Inferior parietal cortex (tissue), 1 donor: ENCODE data around the gene PHF13.

Experiments used
- DNase-seq: peaks from one replicate; pipeline ENCODE4 v3.0.0-alpha.2; 2016; ENCODE audit errors: extremely low spot score

Gene PHF13

GRCh38 chr1:6601923-6602668, 11.4 kb upstream of the PHF13 start:
- no peak for DNase-seq

- peak; percentile 79 for DNase-seq
These were observed 10.8 kb upstream of the PHF13 start, which contains the start of gene KLHL21 for GRCh38 chr1:6602669-6603237. Gene KLHL21 (minus strand): TSS chr1:6602869. CDS start chr1:6602817, 52 bp downstream.

DNA sequence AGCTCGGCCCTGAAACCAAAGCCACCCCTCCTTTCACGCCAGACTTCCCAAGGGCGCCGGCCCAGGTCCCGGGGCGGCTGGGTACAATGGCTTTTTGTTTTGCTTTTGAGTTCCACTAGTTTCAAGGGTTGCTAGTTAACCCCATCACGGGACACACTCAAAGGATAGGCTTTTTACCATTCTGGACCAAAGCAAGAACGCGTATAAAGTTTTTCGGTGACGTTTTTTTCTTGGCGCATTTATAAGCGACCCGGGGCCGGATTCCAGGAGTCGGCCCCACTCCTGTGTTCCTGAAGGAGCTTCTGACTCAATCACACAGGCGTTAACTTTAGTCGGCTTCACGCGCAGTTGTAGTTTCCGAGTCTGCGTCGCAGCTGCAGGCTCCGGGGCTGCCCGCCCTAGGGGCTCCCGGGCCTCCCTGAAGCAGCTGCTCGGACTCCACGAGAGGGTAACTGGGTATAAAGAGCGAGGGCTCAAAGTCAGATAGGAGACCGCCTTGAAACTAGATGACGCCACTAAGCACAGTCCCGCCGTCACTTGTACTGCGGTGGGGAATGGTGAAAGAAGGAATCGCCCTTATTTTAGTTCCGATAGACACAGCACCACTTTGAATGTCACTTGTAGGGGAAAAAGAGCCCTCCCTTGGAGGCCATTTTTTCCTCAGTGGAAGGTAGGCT, 10.2 kb upstream of the PHF13 start:
- peak; percentile 86 for DNase-seq

DNA sequence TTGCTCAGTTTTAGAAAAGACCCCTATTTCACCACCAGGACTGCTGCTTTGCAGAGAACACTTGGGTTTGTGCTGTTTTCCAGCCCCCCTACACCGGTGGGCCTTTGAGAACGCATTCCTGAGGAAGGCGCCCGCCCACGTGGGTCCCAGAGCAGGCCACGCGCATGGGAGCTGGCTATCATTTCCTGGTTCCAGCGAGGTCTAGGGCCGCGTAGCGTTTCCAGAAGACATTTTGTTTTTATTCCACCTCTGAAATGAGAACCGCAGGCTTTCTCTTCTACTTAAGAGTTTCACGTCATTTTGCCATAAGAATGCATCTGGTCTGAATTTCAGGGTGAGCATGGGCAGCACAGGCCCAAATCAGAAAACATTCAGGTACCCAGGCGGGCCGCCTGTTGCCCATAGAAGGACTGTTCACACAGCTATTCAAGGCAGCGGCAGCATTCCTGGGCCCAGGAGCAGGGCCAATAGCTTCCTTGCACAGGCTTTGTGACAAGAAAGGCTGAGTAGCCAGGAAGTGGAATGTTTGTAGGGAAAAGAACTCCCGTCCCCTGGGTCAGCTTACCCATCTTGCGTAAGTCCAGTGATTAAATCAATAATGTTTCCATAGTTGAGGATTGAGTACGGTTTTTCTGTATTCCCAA, 9.5 kb upstream of the PHF13 start:
- DNase-seq, result no peak

DNA sequence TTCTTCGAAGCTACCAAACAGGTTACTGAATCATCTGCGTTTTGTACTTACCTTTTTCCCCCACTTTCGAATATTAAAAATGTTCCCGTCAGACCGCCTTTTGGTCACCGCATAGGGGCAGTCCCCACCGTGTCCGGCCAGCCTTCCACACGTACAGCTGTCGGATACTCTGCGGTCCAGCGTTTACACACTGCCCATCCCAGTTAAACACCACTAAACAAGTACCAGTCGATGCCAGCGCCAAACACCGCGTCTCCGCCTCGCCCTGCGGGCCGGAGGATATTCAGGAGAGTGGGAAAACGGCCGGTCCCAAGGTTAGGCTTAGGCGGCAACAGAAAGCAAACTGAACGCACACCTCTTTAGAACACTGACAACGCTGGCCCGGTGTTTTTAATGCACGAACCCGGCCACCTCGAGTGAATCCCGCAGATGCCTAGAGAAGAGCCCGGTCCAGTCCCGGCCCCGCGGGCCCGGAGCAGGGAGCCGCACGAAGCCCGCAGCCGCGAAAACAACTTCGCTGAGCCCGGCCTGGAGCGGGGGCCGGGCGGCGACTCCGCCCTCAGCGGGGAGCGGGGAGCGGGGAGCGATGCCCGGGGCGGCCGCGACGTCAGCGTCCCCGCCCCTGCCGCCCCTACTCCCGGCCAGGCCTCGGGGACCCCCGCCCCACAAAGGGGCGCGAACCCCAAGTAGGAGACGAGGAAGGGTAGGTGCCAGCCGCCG, 730 bp upstream of the PHF13 start:
- peak; percentile 64 for DNase-seq

- DNase-seq, result no peak
These were observed 743 bp downstream of the PHF13 start for GRCh38 chr1:6614019-6614928.

DNA sequence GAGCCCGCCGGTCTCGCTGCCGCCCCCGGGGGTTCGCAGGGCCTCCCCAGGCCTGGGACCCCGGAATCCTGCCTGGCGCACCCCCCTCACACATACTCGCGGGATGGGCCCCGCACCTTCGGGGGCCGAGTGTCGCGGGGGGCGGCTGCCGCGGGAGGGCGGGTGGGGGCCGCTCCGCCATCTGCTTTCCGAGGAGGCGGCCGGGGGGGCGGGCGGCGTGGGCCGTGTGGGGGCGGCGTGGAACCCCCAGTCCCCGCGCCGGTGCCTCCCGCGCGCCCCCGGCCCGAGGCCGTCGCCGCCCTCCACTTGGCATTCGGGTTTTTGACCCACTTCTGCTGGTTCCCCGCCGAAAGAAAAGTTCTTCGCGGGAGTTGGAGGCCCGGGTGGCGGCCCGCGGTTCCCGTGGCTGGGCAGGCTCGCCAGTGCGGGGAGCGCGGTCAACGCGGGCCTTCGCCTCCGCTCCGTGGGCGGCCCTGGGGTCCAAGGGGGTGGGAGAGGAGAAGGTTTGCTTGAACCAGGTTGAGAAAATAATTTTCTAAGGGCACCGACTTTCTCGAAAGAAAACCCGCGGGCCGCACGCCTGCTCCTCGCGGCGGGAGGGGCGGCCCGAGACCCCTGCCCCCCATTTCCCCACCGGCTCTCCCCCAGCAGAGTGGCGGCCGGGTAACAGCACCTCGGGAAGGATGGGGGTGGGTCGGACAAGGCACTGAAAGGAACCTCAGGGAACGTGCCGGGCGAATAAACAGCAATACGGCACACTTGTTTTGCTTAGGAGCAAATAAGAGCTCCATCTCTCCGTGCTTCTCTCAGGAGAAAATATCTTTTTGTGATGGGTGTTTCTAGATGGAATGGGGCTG, 1.6 kb downstream of the PHF13 start:
- DNase-seq, result no peak

GRCh38 chr1:6619045-6619444, 5.5 kb downstream of the PHF13 start:
- DNase-seq, result no peak

DNA sequence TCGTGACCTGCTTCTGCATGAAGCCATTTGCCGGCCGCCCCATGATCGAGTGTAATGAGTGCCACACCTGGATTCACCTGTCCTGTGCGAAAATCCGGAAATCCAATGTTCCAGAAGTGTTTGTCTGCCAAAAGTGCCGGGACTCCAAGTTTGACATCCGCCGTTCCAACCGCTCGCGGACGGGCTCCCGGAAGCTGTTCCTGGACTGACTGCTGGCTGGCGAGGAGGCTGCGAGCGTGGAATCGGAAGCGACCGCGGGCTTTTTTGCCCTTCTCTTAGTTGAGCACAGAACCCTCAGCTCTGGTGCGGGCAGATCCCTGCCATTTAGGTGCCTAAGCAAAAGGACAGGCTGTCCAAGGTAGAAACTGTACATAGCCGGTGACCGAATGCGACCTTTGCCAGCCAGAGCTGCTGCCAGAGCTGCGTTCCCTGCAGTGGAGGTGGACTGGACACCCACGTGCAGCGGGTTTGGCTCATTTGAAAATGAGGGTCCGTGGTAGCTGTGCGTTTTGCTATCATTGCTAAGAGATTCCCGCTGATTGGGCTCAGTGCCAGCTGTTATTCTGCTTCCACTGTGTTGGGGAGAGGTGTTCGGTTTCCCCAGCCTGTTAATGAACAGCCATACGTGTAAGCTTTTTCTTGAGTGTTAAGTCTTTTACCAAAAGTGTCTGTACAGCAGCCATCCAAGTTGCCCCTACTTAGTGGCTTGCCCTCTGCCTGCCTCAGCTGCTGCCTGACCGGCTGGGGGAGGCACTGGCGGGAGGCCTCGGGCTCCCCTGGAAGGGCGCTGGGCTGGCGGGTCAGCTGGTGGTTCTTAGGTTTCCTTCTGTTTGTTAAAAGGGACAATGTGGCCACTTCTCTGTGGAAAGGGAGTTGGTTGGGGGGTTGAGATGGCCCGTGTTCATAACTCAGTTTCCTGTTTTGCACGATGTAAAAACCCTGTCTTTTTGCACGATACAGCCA, 8.2 kb downstream of the PHF13 start:
- no peak for DNase-seq

GRCh38 chr1:6622396-6623152, 9.0 kb downstream of the PHF13 start:
- no peak for DNase-seq

DNA sequence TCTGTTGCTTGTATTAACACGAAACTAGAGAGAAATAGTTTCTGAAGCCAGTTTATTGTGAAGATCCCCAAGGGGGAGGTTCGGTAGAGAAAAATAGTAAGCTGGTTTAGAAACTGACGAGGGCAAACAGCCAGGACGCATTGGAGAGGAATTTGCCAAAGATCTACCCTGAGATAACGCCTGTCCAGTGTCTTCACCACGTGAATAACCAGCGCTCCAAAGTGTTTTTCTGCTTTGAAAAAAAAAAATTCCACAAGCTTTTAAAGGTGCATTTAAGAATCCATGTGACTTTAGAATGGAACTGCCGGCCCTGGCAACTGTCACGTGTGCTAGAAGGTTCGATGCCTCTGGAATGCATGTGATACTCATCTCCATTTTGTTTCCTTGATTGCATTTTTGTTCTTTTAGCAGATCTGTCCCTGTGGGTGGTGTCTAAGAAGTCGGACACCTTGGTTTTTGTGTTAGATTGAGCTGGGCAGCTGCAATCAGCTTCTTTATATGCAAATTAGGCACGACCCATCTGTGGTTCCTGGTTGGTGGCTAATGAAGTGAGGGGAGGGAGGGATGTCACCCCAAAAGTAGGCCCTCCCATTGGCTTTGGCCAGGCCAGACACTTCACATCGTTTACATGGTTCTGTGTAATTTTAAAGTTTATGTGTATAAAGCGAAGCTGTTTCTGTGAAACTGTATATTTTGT, 9.9 kb downstream of the PHF13 start:
- no peak for DNase-seq

DNA sequence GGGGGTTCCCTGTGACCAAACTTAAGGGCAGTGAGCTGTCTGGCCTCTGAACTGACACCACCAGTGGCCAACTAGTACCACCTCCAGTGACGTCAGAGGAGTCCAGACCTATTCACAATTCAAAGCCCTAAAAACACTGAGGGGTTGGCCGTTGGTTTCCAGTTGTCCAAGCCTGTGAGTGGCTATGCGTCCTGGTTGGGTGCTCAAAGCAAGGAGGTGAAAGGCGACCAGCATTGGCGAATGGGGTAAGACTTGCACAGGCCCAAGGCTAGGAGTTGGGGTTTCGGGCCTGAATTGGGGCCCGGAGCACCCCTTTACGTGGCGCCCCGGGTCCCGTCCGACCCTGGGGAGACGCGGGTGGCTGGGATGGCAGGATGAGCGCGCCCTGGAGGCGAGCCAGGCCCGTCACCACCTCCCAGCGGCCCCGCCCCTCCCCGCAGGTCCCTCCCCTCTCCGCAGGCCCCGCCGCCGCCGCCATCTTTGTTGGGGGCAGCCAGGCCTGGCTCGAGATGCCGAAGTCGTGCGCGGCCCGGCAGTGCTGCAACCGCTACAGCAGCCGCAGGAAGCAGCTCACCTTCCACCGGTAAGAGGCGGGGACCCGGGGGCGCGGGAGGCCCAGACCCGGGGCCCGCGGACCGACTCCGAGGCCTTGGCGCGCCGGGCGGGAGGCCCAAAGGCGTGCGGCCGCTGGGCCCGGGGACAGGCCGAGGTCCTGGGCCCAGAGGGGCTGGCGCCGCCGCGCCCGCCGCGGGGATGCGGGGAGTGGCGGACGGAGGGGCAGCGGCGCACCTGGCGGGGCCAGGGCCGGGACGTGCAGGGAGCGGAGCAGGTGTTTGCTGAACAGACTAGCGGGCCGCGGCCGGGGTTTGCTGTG, 11.4 kb downstream of the PHF13 start, which contains the start of gene THAP3:
Gene THAP3, plus strand, starts transcription at position 159 of the 874 bp plus-strand sequence. Its CDS starts 351 bp downstream, at position 510.
- peak; percentile 80 for DNase-seq

- DNase-seq, result no peak
These were observed 12.1 kb downstream of the PHF13 start for GRCh38 chr1:6625584-6626149.

DNA sequence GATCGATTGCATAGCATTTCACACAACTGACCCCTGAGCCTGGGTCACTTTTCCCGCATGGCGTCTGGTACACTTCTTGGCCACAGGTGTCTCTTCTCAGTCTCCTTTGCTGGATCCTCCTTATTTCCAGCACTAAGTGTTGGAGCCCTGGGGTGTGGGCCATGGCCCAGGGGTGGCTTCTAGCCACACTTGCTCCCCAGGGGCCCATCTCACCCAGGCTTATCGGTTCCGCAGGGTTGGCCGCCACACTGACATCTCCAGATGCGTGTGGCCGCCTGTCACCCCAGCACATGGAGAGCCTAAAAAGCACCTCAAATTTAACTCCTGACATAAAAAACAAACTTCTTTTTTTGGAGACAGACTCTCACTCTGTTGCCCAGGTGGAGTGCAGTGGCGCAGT, 13.5 kb downstream of the PHF13 start:
- DNase-seq, result no peak

GRCh38 chr1:6627841-6628545, 14.5 kb downstream of the PHF13 start:
- DNase-seq, result no peak
